Measurements from ENCODE around the gene CRKL.
A peak's percentile ranks its signal among the peaks of the same experiment; 100 is the strongest.
"Not testable (repeated sequence)": the region's sequence is repeated elsewhere in the genome, so short reads cannot be mapped to it uniquely, and the experiment has no call there.

The CRKL gene

DNA sequence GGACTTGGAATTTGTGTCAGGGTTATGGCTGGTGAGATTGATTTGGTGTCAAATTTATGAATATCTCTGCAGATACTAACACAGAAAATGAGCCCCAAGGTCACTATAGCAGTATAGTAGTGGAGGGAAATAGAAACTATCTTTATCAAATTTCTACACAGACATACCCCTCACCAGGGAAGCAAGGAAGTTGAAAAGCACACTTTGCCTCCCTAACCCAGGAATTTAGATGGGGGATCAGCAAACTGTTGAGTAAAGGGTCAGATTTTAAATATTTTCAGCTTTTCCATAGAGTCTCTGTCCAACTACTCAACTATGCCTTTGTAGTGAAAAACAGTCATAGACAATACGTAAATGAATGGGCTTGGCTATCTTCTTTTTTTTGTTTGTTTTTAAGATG is 12.8 kb downstream of the CRKL start:
- FAIRE-seq (no peak), DNase-seq (ENCODE audit: extremely low spot score, insufficient read length, low read depth) (no peak)

DNA sequence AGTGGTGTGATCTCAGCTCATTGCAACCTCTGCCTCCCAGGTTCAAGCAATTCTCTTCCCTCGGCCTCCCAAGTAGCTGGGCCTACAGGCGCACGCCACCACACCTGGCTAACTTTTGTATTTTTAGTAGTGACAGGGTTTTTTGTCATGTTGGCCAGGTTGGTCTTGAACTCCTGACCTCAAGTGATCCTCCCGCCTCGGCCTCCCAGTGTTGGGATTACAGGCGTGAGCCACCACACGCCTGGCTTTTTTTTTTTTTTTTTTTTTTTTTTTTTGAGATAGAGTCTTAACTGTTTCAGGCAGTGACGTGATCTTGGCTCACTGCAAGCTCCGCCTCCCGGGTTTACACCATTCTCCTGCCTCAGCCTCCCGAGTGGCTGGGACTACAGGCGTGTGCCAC is 13.2 kb downstream of the CRKL start:
- not testable (repeated sequence) for FAIRE-seq; DNase-seq (ENCODE audit: extremely low spot score, insufficient read length, low read depth)

DNA sequence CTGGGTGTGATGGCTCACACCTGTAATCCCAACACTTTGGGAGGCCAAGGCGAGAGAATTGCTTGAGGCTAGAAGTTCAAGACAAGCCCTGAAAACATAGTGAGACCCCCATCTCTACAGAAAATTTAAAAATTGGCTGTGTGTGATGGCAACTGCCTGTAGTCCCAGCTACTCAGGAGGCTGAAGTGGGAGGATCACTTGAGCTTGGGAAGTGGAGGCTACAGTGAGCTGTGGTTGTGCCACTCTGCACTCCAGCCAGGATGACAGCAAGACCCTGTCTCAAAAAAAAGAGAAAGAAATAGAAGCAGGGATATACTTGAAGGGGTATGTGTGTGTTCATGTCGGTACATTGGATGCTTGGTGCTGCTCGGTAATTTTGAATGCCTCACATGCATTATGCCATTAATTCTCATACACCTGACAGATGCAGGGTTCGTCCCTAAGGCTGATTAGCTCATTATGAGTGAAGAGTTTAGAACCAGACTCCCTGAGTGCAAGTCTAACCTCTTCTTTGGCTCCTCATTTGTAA is 14.0 kb downstream of the CRKL start:
- FAIRE-seq (no peak), DNase-seq (ENCODE audit: extremely low spot score, insufficient read length, low read depth) (no peak)

- FAIRE-seq = no peak
- DNase-seq (ENCODE audit: extremely low spot score, insufficient read length, low read depth) = no peak
These were observed 16.7 kb downstream of the CRKL start for GRCh38 chr22:20933910-20934309.

DNA sequence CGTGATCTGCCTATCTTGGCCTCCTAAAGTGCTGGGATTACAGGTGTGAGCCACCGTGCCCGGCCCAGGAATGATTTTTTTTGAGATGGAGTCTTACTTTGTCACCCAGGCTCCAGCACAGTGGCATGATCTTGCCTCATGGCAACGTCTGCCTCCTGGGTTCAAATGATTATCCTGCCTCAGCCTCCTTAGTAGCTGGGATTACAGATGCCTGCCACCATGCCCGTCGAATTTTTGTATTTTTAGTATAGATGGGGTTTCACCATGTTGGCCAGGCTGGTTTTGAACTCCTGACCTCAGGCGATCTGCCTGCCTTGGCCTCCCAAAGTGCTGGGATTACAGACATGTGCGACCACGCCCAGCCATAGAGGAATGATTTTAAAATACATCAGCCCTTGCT is 17.8 kb downstream of the CRKL start:
- DNase-seq (ENCODE audit: extremely low spot score, insufficient read length, low read depth); FAIRE-seq: not testable (repeated sequence)

DNA sequence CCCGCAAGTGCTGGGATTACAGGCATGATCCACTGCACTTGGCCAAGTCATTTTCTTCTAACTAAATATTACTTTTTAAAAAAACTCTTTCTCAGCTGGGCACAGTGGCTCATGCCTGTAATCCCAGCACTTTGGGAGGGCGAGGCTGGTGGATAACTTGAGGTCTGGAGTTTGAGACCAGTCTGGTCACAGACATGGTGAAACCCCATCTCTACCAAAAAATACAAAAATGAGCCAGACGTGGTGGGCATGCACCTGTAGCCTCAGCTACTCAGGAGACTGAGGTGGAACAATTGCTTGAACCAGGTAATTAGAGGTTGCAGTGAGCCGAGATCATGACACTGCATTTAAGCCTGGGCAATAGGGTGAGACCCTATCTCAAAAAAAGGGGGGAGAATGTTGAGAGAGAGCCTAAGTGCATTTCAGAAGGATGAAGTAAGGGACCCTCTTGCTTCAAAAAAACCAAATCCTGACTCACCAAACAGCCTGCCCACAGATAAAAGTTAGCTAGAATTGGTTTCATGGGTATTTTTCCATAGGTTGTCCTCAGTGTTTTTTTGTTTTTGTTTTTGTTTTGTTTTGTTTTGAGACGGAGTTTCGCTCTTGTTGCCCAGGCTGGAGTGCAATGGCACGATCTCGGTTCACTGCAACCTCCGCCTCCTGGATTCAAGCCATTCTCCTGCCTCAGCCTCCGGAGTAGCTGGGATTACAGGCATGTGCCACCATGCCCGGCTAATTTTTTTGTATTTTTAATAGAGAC is 18.8 kb downstream of the CRKL start:
- not testable (repeated sequence) for FAIRE-seq; DNase-seq (ENCODE audit: extremely low spot score, insufficient read length, low read depth)

DNA sequence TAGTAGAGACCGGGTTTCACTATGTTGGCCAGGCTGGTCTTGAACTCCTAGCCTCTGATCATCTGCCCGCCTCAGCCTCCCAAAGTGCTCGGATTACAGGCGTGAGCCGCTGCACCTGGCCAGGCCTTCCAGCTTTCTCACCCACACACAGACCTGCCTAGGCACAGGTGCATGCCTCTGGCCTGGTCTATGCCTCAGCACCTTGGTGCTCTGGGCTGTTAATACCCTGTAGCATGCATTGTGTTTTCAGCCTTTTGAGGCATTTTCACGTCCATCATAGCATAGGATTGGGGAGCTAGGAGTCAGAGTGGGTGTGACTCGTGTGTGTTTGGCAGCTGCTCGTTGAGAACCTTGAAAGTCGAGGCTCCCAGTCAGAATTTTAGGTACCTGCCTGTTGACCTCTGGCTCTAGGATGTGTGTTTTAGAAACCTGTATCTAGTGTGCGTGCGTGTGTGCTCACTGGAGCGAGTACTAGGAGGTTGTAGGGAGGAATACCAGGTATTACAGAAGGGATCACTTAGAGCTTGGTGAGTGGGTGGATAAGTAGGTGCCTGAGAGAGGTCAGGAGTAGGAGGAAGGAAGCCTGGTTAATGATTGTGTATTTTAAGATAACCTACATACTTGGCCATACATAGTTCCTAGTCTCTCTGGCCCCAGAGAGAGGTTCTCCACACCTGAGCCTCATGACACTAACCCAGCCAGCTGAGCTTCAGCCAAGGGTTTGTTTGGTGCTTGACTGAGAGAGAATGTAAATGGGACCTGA is 20.0 kb downstream of the CRKL start:
- peak; percentile 60 for FAIRE-seq
- no peak for DNase-seq (ENCODE audit: extremely low spot score, insufficient read length, low read depth)

- no peak for FAIRE-seq
- DNase-seq (ENCODE audit: extremely low spot score, insufficient read length, low read depth) = no peak
These were observed 20.8 kb downstream of the CRKL start for GRCh38 chr22:20937794-20938671.

DNA sequence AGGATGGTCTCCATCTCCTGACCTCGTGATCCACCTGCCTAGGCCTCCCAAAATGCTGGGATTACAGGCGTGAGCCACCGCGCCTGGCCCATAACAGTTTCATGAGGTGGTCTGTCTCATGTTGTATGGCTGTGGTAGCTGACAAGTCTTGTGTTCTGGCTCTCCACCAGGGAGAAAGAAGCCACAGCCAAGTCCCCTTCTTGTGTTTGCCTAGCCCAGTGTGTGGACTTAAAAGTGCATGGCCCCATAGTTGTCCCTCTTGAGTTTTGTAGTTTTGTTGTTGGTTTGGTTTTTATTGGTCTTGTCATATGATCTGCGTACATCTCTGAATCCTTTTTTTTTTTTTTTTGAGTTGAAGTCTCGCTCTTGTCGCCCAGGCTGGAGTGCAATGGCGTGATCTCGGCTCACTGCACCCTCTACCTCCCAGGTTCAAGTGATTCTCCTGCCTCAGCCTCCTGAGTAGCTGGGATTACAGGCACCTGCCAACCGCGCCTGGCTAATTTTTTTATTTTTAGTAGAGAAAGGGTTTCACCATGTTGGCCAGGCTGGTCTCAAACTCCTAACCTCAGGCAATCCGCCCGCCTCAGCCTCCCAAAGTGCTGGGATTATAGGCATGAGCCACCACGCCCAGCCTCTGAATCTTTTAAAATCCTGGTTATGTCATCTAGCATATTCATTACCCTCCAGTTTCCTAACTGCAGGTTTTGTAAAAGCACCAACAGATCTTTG is 22.4 kb downstream of the CRKL start:
- FAIRE-seq = not testable (repeated sequence)

GRCh38 chr22:20940186-20940651 is 23.0 kb downstream of the CRKL start:
- DNase-seq (ENCODE audit: extremely low spot score, insufficient read length, low read depth) (no peak), FAIRE-seq (no peak)

More for the DNA sequence above, 22.4 kb downstream of the CRKL start:
- DNase-seq (ENCODE audit: extremely low spot score, insufficient read length, low read depth) = not testable (repeated sequence)

- FAIRE-seq (no peak), DNase-seq (ENCODE audit: extremely low spot score, insufficient read length, low read depth) (no peak)
These were observed 23.7 kb downstream of the CRKL start for GRCh38 chr22:20940904-20941385.

DNA sequence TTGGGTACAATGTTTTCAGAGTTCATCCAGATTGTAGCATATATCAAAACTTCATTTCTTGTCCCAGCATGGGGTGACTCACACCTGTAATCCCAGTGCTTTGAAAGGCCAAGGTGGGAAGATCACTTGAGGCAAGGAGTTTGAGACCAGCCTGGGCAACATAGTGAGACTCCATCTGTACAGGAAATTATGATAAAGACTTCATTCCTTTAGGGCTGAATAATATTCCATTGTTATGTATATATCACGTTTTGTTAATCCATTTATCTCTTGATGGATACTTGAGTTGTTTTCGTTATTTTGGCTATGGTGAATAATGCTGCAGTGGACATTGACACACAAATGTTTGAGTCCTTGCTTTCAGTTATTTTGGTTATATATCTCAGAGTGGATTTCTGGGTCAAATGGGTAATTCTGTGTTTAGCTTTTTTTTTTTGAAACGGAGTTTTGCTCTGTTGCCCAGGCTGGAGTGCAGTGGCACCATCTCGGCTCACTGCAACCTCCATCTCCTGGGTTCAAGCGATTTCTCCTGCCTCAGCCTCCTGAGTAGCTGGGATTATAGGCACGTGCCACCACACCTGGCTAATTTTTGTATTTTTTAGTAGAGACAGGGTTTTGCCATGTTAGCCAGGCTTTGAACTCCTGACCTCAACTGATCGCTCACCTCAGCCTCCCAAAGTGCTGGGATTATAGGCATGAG is 25.1 kb downstream of the CRKL start:
- not testable (repeated sequence) for FAIRE-seq; DNase-seq (ENCODE audit: extremely low spot score, insufficient read length, low read depth)

DNA sequence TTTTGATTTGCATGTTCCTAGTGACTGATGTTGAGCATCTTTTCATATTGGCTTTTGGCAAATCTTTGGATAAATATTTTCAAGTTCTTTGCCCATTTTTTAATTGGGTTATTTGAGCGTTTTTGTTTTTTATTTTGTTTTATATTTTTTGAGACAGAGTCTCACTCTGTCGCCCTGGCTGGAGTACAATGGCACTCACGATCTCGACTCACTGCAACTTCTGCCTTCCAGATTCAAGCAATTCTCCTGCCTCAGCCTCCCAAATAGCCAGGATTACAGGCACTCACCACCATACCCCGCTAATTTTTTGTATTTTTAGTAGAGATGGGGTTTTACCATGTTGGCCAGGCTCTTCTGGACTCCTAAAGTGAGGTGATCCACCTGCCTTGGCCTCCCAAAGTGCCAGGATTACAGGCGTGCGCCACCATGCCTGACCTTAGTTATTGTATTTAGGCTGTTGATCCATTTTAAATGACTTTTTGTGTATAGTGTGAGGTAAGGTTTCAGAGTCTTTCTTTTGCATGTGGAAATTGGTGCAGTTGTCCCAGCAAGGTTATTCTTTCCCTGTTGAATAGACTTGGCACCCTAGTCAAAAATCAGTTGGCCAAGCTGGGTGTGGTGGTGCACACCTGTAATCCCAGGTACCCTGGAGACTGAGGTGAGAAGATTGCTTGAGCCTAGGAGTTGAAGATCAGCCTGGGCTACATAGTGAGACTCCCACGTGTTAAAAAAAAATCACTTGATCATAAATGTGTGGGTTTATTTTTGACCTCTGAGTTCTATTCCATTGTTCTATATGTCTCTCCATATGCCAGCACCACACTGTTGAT is 26.1 kb downstream of the CRKL start:
- no peak for DNase-seq (ENCODE audit: extremely low spot score, insufficient read length, low read depth)
- FAIRE-seq = no peak

GRCh38 chr22:20944042-20944441 is 26.8 kb downstream of the CRKL start:
- DNase-seq (ENCODE audit: extremely low spot score, insufficient read length, low read depth) = no peak
- no peak for FAIRE-seq

DNA sequence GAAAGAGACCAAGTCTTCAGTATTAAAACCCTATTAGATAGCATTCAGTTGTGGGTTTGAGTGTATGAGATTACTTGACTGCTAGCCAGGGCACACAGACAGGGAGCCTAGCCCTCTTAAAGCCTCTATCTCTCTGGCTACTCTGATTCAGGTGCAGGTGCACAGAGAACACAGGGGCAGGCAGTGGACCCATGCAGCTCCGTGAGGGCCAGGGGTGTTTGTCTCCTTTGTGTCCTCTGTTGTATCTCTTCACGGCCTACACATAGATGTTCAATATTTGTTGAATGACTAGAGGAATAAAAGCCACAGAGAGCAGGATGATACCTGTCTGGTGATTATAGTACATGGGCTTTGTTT is 28.3 kb downstream of the CRKL start:
- no peak for DNase-seq (ENCODE audit: extremely low spot score, insufficient read length, low read depth)
- FAIRE-seq = no peak

DNA sequence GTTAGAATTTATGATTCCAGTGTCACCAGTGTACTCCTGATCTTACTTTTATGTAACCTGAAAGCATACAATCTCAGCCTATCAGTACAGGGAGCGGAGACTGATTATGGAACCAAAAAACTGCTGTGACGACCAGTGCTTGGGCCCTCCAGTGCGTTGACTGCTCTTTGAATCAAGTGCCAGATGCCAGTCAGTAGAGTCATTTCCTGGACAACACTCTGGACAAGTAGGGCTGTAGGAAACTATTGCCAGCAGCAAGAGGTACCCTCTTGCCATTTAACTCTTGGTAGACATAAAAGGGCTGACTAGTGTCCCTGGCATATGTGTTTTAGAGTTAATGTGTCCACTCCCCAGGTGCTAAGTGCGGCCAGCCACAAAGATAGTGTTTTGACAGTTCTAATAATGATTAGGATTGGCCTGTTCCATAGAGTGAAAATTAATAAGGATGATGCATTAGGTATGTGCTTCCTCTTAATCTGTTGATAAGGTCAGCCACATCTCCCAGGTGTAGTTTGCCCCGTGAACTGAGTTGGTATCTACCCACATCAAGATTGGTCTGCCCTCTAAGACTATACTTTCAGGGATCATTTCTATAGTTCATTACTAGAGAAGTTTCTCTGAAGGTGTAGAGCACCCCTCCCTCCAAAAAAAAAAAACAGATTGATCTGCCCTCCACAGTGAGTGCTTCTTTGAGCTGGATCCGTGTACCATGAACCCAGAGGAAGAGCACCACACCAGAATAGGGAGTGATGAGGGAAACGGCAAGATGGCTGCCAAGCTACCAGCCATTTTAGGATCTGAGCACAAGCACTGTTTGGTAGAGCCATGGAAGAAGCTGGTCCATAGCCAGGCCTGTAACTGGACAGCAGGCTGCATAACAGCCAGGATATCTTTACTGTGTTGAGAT is 29.1 kb downstream of the CRKL start:
- no peak for FAIRE-seq
- DNase-seq (ENCODE audit: extremely low spot score, insufficient read length, low read depth) = no peak

DNA sequence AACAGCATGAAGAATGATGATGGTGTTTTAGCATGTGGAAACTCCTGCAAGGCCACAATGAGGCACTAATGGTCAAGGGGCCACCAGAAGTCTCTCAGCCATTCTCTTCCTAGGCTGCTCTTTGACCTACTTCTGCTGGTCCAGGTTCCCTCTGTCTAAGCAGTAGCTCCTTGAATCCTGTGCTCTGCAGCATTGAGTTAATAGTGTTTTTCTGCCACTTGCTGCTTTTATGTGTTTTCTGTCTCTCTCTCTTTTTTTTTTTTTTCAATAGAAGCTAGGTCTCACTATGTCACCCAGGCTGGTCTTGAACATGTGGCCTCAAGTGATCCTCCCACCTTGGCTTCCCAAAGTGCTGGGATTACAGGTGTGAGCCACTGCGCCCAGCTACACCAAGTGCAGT is 29.8 kb downstream of the CRKL start:
- DNase-seq (ENCODE audit: extremely low spot score, insufficient read length, low read depth) (no peak), FAIRE-seq (no peak)

Data from GM18507 (cell line).